ENCODE data around the gene ALDH5A1. TPM values are rescaled to one million over a fixed set of nuclear protein-coding genes. Genes with fewer than 3 reads are reported as not detected.

Gene ALDH5A1
- total RNA-seq, 1 donor from 2014 or later: 3.7 TPM

DNA sequence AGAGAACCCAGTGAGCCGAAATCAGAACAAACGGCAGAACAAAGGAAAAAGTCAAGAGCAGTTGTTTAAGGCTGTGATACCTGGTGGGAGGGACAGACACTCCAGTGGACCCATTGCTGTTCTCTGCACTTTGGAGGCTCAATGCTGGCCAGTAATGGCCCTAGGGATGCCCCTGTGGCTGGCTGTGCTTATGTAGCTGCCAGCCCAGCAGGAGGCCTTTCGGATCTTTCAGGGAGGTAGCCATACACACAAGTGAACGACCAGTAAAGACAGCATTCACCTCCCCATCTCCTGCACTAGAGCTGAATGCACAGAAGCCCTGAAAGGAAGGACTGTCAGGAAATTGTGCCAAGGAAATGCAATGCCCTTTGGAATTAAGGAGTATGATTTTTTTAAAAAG lies 39.7 kb upstream of the ALDH5A1 start:
- H3K9ac ChIP-seq (ENCODE audit: low read length): no peak overlapping the region
- H4K20me1 ChIP-seq (ENCODE audit: insufficient read depth, low read length): no peaks in the 10 kb centered on the region
- Mint-ChIP-seq H3K4me3 (ENCODE audit: unreplicated experiment) (no peak overlapping the region), H3K36me3 (ENCODE audit: low read depth, unreplicated experiment) (no peaks in the 10 kb centered on the region), H3K27me3 (ENCODE audit: low read depth, unreplicated experiment) (no peaks in the 10 kb centered on the region), H3K27ac (ENCODE audit: unreplicated experiment) (no peak overlapping the region), H3K4me1 (ENCODE audit: low read depth, unreplicated experiment) (no peaks in the 10 kb centered on the region), H3K9me3 (ENCODE audit: unreplicated experiment) (no peaks in the 10 kb centered on the region)
- TF ChIP-seq, protein P1, sequence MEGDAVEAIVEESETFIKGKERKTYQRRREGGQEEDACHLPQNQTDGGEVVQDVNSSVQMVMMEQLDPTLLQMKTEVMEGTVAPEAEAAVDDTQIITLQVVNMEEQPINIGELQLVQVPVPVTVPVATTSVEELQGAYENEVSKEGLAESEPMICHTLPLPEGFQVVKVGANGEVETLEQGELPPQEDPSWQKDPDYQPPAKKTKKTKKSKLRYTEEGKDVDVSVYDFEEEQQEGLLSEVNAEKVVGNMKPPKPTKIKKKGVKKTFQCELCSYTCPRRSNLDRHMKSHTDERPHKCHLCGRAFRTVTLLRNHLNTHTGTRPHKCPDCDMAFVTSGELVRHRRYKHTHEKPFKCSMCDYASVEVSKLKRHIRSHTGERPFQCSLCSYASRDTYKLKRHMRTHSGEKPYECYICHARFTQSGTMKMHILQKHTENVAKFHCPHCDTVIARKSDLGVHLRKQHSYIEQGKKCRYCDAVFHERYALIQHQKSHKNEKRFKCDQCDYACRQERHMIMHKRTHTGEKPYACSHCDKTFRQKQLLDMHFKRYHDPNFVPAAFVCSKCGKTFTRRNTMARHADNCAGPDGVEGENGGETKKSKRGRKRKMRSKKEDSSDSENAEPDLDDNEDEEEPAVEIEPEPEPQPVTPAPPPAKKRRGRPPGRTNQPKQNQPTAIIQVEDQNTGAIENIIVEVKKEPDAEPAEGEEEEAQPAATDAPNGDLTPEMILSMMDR (IDR thresholded peaks at IDR 0.05; ENCODE audit: insufficient read depth, low read depth, low read length): no peak
- TF ChIP-seq EZH2 (IDR thresholded peaks at IDR 0.05; ENCODE audit: insufficient read depth, low read length): no peak
- no peak overlapping the region for H2AFZ ChIP-seq (ENCODE audit: low read depth, low read length)
- DNase-seq (ENCODE audit: low read depth): no peak
- H3K27ac ChIP-seq (ENCODE audit: low read depth, low read length): no peak overlapping the region
- H3K36me3 ChIP-seq (ENCODE audit: insufficient read depth, low read length): no peaks in the 10 kb centered on the region
- H3K4me1 ChIP-seq (ENCODE audit: insufficient read depth, low read length): no peaks in the 10 kb centered on the region
- H3K27me3 ChIP-seq (ENCODE audit: insufficient read depth, low read length): no peaks in the 10 kb centered on the region
- no peaks in the 10 kb centered on the region for H3K9me3 ChIP-seq (ENCODE audit: insufficient read depth, low read depth, low read length)
- H3K4me2 ChIP-seq (ENCODE audit: low read length): no peak overlapping the region
- FAIRE-seq: no peak
- H3K4me3 ChIP-seq (ENCODE audit: insufficient read depth, low read depth, low read length): no peak overlapping the region
- no peaks in the 10 kb centered on the region for H3K79me2 ChIP-seq (ENCODE audit: insufficient read depth, low read length)

DNA sequence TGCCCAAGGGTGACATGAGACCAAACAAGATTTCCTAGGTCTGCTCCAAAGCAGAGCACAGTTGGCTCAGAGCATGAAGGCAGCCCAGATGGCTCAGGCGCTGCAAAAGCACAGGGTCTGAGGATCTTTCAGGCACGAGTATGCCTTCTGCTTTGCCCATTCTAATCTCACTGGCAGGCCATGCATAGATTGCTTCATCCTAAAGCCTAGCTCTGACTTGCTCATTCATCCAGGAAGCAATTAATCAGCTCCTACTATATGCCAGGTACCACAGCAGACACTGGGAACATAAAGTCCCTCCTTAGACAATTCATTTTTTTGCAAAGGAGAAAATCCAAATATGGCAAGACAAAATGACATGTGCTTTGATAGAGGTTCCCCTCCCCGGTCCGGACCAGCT lies 36.6 kb upstream of the ALDH5A1 start:
- no peak overlapping the region for H3K4me3 ChIP-seq (ENCODE audit: insufficient read depth, low read depth, low read length)
- H3K79me2 ChIP-seq (ENCODE audit: insufficient read depth, low read length): no peaks in the 10 kb centered on the region
- H3K27me3 ChIP-seq (ENCODE audit: insufficient read depth, low read length): no peaks in the 10 kb centered on the region
- H3K9me3 ChIP-seq (ENCODE audit: insufficient read depth, low read depth, low read length): no peaks in the 10 kb centered on the region
- H3K4me1 ChIP-seq (ENCODE audit: insufficient read depth, low read length): no peaks in the 10 kb centered on the region
- DNase-seq (ENCODE audit: low read depth) (no peak), FAIRE-seq (no peak)
- Mint-ChIP-seq H3K4me3 (ENCODE audit: unreplicated experiment) (no peak overlapping the region), H3K4me1 (ENCODE audit: low read depth, unreplicated experiment) (no peaks in the 10 kb centered on the region), H3K27me3 (ENCODE audit: low read depth, unreplicated experiment) (peaks cover 5% of the 10 kb centered on the region), H3K9me3 (ENCODE audit: unreplicated experiment) (no peaks in the 10 kb centered on the region), H3K27ac (ENCODE audit: unreplicated experiment) (no peak overlapping the region), H3K36me3 (ENCODE audit: low read depth, unreplicated experiment) (no peaks in the 10 kb centered on the region)
- H3K9ac ChIP-seq (ENCODE audit: low read length): no peak overlapping the region
- no peak overlapping the region for H3K27ac ChIP-seq (ENCODE audit: low read depth, low read length)
- no peak for TF ChIP-seq EZH2 (IDR thresholded peaks at IDR 0.05; ENCODE audit: insufficient read depth, low read length)
- TF ChIP-seq, protein P1 (IDR thresholded peaks at IDR 0.05; ENCODE audit: insufficient read depth, low read depth, low read length): no peak
- H2AFZ ChIP-seq (ENCODE audit: low read depth, low read length): no peak overlapping the region
- H3K4me2 ChIP-seq (ENCODE audit: low read length): no peak overlapping the region
- no peaks in the 10 kb centered on the region for H4K20me1 ChIP-seq (ENCODE audit: insufficient read depth, low read length)
- H3K36me3 ChIP-seq (ENCODE audit: insufficient read depth, low read length): no peaks in the 10 kb centered on the region

DNA sequence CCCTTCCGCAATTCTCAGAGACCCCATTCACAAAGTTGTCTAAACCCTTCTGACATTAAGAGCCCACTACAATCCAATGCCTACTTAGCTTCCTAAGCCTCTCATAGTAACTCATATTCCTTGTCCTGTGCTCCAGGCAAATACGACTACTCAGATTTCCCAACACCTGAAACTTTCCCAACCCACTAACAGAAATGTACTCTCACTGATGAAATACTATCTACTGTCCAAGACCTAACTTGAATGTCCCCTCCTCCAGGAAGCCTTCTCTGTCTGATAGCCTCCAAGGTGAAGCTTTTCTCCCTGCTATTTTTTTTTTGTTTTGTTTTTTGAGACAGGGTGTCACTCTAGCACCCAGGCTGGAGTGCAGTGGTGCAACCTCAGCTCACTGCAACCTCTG lies 35.8 kb upstream of the ALDH5A1 start:
- H3K4me3 ChIP-seq (ENCODE audit: insufficient read depth, low read depth, low read length): no peak overlapping the region
- H4K20me1 ChIP-seq (ENCODE audit: insufficient read depth, low read length): no peaks in the 10 kb centered on the region
- no peak for FAIRE-seq
- no peak overlapping the region for H3K4me3 Mint-ChIP-seq (ENCODE audit: unreplicated experiment)
- H3K79me2 ChIP-seq (ENCODE audit: insufficient read depth, low read length): no peaks in the 10 kb centered on the region
- H3K27me3 ChIP-seq (ENCODE audit: insufficient read depth, low read length): no peaks in the 10 kb centered on the region
- H3K9me3 ChIP-seq (ENCODE audit: insufficient read depth, low read depth, low read length): no peaks in the 10 kb centered on the region
- DNase-seq (ENCODE audit: low read depth): no peak
- H3K9me3 Mint-ChIP-seq (ENCODE audit: unreplicated experiment): no peaks in the 10 kb centered on the region
- no peak overlapping the region for H2AFZ ChIP-seq (ENCODE audit: low read depth, low read length)
- H3K27ac ChIP-seq (ENCODE audit: low read depth, low read length): no peak overlapping the region
- no peaks in the 10 kb centered on the region for H3K4me1 ChIP-seq (ENCODE audit: insufficient read depth, low read length)
- TF ChIP-seq, protein P1 (IDR thresholded peaks at IDR 0.05; ENCODE audit: insufficient read depth, low read depth, low read length): no peak
- no peak for TF ChIP-seq EZH2 (IDR thresholded peaks at IDR 0.05; ENCODE audit: insufficient read depth, low read length)
- H3K27ac Mint-ChIP-seq (ENCODE audit: unreplicated experiment): no peak overlapping the region
- H3K4me2 ChIP-seq (ENCODE audit: low read length): no peak overlapping the region
- H3K27me3 Mint-ChIP-seq (ENCODE audit: low read depth, unreplicated experiment): peaks cover 5% of the 10 kb centered on the region
- H3K9ac ChIP-seq (ENCODE audit: low read length): no peak overlapping the region
- H3K4me1 Mint-ChIP-seq (ENCODE audit: low read depth, unreplicated experiment): no peaks in the 10 kb centered on the region
- H3K36me3 Mint-ChIP-seq (ENCODE audit: low read depth, unreplicated experiment): no peaks in the 10 kb centered on the region
- no peaks in the 10 kb centered on the region for H3K36me3 ChIP-seq (ENCODE audit: insufficient read depth, low read length)

All from astrocyte (in vitro differentiated cells and primary cell).